ENCODE results near the gene SNN.

- TF ChIP-seq CTCF (IDR thresholded peaks at IDR 0.05) (no peak), POLR2A (IDR thresholded peaks at IDR 0.05; ENCODE audit: low read depth) (no peak), EP300 (IDR thresholded peaks at IDR 0.05) (no peak)
These were observed 19.6 kb downstream of the SNN start for GRCh38 chr16:11687601-11688519.
